Panc1 (cell line): Measurements from ENCODE around the gene NAT16. TPM values are rescaled to one million over a fixed set of nuclear protein-coding genes. Genes with fewer than 3 reads are reported as not detected.

Experiments
- ATAC-seq: fragments of 200-7000 bp; cut with Tn5 transposase; 2 replicates; pipeline ENCODE4 v1.9.1; 2020; ENCODE audit warnings: mild to moderate bottlenecking, moderate library complexity
- BruUV-seq: library from RNA; stranded (reverse); fragments of 400-500 nt; replicated peaks from 2 replicates; lab custom pipeline; 2021; lab: Mats Ljungman, UMichigan
- CTCF ChIA-PET: fragments of 300-600 bp; sonication (Branson Sonifier 250); formaldehyde crosslinking; loops from one replicate; lab custom pipeline; 2022; ENCODE audit warnings: antibody characterized with exemption; lab: Charles Lee
- POLR2A ChIA-PET: fragments of 300-600 bp; sonication (Branson Sonifier 250); formaldehyde crosslinking; loops from one replicate; lab custom pipeline; 2022; ENCODE audit warnings: antibody characterized with exemption; lab: Charles Lee
- DNase-seq: peaks from one replicate; pipeline ENCODE4 v3.0.0-alpha.2; 2010; ENCODE audit warnings: low read depth, low spot score
- H3K27ac ChIP-seq: 2 replicates; pipeline ENCODE4 v1.5.1; 2011; ENCODE audit warnings: mild to moderate bottlenecking, low read length, inconsistent platforms
- H3K27me3 ChIP-seq: fragments of 200-500 bp; sonication (Bioruptor generic); 2 replicates; pipeline ENCODE4 v1.6.0; 2014; ENCODE audit warnings: low read length, inconsistent platforms; ENCODE audit not compliant: control insufficient read depth, insufficient read depth
- H3K36me3 ChIP-seq: fragments of 200-500 bp; sonication (Bioruptor generic); 2 replicates; pipeline ENCODE4 v1.5.1; 2014; ENCODE audit warnings: inconsistent platforms, mild to moderate bottlenecking, low read length, moderate library complexity; ENCODE audit not compliant: control insufficient read depth, insufficient read depth
- H3K4me1 ChIP-seq: 2 replicates; pipeline ENCODE4 v1.5.1; 2011; ENCODE audit warnings: inconsistent platforms, mild to moderate bottlenecking, low read length, moderate library complexity; ENCODE audit not compliant: control insufficient read depth, insufficient read depth
- H3K4me3 ChIP-seq, 2 experiments: 2 replicates each; pipeline ENCODE4 v1.5.1; 2011 to 2012; ENCODE audit warnings: low read depth in 2 of 2, low read length in 2 of 2, mild to moderate bottlenecking in 2 of 2, inconsistent platforms in 1 of 2, moderate library complexity in 1 of 2
- H3K9me3 ChIP-seq: fragments of 200-500 bp; sonication (Bioruptor generic); 2 replicates; pipeline ENCODE4 v1.5.1; 2014; ENCODE audit warnings: low read depth, mild to moderate bottlenecking, inconsistent platforms, low read length, moderate library complexity; ENCODE audit not compliant: control insufficient read depth, insufficient read depth
- CTCF ChIP-seq: fragments of 450-650 bp; IDR thresholded peaks from 2 replicates; pipeline ENCODE4 v1.5.1; 2017; ENCODE audit warnings: mild to moderate bottlenecking
- POLR2AphosphoS5 ChIP-seq: IDR thresholded peaks from 2 replicates; pipeline ENCODE4 v1.6.1; 2012; ENCODE audit warnings: mild to moderate bottlenecking, low read depth, low read length, moderate library complexity
- REST ChIP-seq, 2 experiments: IDR thresholded peaks; 2 replicates each; pipeline ENCODE4 v1.6.1; 2011 to 2012; ENCODE audit warnings: low read depth in 2 of 2, control low read depth in 1 of 2, low read length in 1 of 2, mild to moderate bottlenecking in 1 of 2, moderate library complexity in 1 of 2; ENCODE audit not compliant: insufficient read depth in 1 of 2
- SIN3A ChIP-seq: IDR thresholded peaks from 2 replicates; pipeline ENCODE4 v1.6.1; 2012; ENCODE audit warnings: low read depth, mild to moderate bottlenecking, low read length, moderate library complexity, borderline replicate concordance; ENCODE audit not compliant: insufficient read depth
- TCF7L2 ChIP-seq: IDR thresholded peaks from 2 replicates; pipeline ENCODE4 v1.6.1; 2011; ENCODE audit warnings: mild to moderate bottlenecking, low read depth, low read length, inconsistent platforms
- in situ Hi-C: cut with HindIII; loops from 2 replicates; pipeline ENCODE4 v1.10.0; 2016; ENCODE audit warnings: low sequenced_read_pairs, low pct_unique_long_range_greater_than_20kb
- intact Hi-C: fragments of 100-400 bp; cut with micrococcal nuclease; formaldehyde crosslinking; loops from one replicate; pipeline ENCODE4 v1.10.0; 2022; ENCODE audit not compliant: unreplicated experiment
- total RNA-seq: library from RNA; stranded (reverse); gene quantifications from one replicate; pipeline ENCODE4 v1.2.1, GENCODE V29; 2021; ENCODE audit not compliant: unreplicated experiment

The NAT16 gene
- total RNA-seq, 1 experiment from 2014 or later: 0.15 TPM

- H3K4me1 ChIP-seq: peaks cover 41% of the 10 kb centered on the region
- TF ChIP-seq CTCF (no peak), POLR2AphosphoS5 (no peak), TCF7L2 (no peak; the same call in 1 of the 2 replicates), REST (IDR thresholded peaks at IDR 0.05; ENCODE audit: insufficient read depth in 1 of 2, low read depth in 2 of 2, low read length in 1 of 2) (no peak), SIN3A (no peak)
- peaks cover 2% of the 10 kb centered on the region for H3K36me3 ChIP-seq
- H3K27me3 ChIP-seq: no peaks in the 10 kb centered on the region
- no peaks in the 10 kb centered on the region for H3K9me3 ChIP-seq
- BruUV-seq: TSS peak; percentile 78
- CTCF ChIA-PET: interaction anchor here (0.5 to 0.9 kb wide), 2 partner anchors 19 to 318 kb away, joined by 3 read pairs; no protein-coding TSS in a partner anchor
- no peak overlapping the region for H3K4me3 ChIP-seq
- ATAC-seq: peak; percentile 22
- H3K27ac ChIP-seq: peak overlapping the region; percentile 91
- in situ Hi-C loops (no loop called here), intact Hi-C loops (no loop called here)
- POLR2A ChIA-PET: no interaction called here
- no peak for DNase-seq
Measured at GRCh38 chr7:101137651-101138212, 42.4 kb downstream of the NAT16 start.

- intact Hi-C loops: loop anchor here (2.0 kb wide), 1 partner anchor 40 kb away; no protein-coding TSS in a partner anchor
- no peak for ATAC-seq
- ChIA-PET POLR2A (no interaction called here), CTCF (no interaction called here)
- DNase-seq: no peak
- Histone ChIP-seq H3K4me1 (peaks cover 36% of the 10 kb centered on the region), H3K9me3 (no peaks in the 10 kb centered on the region), H3K27me3 (no peaks in the 10 kb centered on the region), H3K36me3 (peaks cover 2% of the 10 kb centered on the region), H3K4me3 (no peak overlapping the region), H3K27ac (peak overlapping the region; percentile 57)
- no TSS peak for BruUV-seq
- in situ Hi-C loops: no loop called here
- TF ChIP-seq REST (IDR thresholded peaks at IDR 0.05; ENCODE audit: insufficient read depth in 1 of 2, low read depth in 2 of 2, low read length in 1 of 2) (no peak), POLR2AphosphoS5 (no peak), CTCF (no peak), SIN3A (no peak), TCF7L2 (no peak)
Measured at GRCh38 chr7:101134399-101134980, 45.6 kb downstream of the NAT16 start.
